HUDEP-2 (cell line): ENCODE results near the gene ARHGAP45.

Experiments
- DNase-seq, 76 experiments: peaks; one replicate each; lab custom pipeline; 2025; ENCODE audit not compliant: unreplicated experiment in 76 of 76; lab: John Stamatoyannopoulos, UW

ARHGAP45 gene

DNA sequence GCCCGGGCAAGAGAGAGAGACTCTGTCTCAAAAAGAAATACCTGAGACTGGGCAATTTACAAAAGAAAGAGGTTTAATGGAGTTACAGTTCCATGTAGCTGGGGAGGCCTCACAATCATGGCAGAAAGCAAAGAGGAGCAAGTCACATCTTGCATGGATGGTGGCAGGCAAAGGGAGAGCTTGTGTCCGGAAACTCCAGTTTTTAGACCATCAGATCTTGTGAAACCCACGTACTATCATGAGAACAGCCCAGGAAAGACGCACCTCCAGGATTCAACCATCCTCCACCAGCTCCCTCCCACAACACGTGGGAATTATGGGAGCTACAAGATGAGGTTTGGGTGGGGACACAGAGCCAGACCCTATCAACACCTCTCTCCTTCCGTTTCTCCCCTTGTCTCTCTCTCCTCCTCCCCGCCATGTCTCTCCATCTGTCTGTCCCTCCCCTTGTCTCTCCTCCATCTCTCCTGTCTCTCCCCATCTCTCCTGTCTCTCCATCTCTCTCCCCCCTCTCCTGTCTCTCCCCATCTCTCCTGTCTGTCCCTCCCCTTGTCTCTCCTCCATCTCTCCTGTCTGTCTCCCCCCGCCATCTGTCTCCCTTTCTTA is 18.2 kb downstream of the ARHGAP45 start:
- DNase-seq, result no peak

DNA sequence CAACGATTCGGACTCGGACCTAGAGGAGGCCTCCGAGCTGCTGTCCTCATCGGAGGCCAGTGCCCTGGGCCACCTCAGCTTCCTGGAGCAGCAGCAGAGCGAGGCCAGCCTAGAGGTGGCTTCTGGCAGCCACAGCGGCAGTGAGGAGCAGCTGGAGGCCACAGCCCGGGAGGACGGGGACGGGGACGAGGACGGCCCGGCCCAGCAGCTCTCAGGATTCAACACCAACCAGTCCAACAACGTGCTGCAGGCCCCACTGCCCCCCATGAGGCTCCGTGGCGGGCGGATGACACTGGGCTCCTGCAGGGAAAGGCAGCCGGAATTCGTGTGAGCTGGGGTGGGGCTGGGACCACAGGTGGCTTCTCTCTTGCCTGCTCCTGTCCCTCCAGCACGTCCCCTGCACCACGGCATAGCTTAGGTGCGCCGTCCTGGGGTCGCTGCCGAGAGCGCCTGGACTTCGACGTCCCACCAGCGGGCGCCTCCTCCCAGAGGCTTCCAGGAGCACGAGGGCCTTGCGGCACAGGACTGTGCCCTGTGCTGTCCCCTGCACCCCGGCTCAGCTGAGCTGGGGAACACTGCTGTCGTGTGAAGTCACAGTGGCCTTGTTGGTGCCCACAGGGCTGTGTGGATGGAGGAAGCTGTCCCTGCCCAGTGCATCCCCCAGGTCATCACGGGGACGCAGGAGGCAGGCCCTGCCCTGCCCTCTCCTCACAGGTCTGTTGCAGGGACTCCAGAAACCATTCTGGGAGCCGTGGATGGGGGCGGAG is 18.9 kb downstream of the ARHGAP45 start:
- DNase-seq, result no peak

DNA sequence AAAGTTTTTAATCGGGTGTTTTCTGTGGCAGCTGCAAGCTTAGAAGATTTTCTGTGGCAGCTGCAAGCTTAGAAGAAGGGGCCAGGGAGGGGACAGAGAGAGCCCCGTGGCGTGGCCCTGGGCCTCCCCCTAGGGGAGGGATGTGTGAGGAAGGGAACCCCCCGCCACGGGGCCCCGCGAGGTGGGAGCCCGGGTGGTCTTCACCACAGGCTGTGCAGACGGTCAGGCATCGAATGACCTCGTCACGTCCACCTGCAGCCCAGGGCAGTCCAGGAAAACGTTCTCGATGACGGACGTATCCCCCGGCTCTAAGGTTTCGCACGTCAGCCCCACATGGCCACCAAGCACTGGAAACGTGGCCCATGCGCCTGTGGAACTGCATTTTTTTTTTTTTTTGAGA is 19.6 kb downstream of the ARHGAP45 start:
- DNase-seq, result no peak

DNA sequence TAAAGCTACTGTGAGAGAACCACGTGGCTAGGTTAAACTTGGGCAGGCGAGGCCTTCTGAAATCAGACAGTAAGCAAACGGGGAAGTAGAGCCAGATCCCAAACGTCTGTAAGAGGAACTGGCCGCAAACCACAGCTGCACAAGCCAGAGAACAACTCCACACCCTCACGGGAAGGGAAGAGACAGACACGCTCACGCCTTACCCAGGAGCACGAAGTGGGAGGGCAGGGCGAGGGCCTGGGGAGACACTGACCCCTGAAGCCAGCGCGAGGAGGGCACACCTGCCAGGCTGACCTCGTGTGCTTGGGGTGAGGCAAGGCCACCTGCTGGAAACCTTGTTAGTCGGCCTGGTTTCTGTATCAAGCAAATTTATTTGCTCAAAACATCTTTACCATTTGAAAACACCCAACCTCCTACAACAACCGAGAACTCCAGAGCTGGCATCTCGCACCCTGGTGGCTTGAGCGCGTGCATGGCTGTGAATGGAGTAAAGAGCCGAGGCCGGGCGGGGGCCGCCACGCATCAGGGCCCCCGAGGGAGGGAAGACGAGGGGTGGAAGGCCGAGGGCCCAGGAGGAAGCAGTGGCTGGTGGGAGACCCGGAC is 20.9 kb downstream of the ARHGAP45 start:
- peak in 1 of 76 experiments; percentile 37 for DNase-seq

DNA sequence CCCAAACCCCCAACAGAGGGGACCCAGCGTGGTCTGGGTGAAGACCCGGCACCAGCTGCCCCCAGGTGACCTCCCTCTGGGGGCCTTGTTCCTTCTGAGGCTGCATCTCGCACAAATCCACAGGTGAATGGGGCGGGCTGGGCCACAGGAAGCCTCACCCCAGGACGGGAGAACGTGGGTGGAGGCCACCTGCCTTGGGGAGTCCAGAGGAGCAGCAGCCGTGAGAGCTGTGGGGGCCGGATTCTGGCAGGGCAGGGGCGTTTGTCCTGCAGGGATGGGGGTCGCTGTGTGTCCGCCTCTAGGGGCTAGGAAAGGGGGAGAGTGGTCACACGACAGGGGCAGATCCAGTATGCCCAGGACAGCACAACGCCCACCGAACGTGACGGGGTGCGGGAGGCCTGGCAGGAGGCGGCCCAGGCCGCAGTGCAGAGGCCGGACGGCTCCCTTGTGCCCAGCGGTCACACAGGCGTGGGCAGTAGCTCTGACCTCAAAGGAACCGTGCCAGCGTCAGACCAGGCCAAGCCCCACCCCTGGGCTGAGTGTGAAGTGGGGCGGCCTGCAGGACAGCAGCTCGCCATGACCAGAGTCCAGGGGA is 21.5 kb downstream of the ARHGAP45 start:
- DNase-seq, result no peak

DNA sequence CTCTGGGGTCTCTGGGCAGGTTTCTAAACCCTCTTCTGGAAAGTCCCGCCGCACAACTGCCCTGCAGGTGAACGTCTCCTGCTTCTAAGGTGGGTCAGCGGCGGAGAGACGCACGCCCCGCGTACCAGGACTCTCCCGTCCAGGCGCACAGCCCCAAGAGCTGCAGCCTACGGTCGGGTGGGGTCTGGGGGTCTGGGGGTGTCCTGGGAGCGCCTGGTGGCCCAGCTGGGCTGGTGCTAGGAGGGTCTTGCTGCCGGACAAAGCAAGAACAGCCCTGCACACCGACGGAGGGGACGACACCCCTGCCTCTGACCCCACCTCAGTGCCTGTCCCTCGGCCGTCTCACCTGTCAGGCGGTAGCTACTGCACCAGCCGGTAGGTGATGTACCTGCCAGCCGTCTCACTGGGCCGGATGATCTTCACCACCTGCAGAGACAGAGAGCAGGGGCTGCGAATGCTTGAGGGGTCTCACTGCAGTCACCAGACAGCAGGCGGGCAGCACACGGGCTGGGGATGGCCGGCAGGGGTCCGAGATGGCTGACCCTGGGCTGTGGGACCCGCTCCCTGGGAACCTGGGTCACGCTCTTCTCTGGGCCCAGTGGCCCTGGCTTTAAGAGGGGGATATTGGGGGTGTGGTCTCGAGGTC is 22.3 kb downstream of the ARHGAP45 start:
- DNase-seq, result no peak

- DNase-seq, result no peak
Observed at GRCh38 chr19:1089891-1090290, 22.9 kb downstream of the ARHGAP45 start.

DNA sequence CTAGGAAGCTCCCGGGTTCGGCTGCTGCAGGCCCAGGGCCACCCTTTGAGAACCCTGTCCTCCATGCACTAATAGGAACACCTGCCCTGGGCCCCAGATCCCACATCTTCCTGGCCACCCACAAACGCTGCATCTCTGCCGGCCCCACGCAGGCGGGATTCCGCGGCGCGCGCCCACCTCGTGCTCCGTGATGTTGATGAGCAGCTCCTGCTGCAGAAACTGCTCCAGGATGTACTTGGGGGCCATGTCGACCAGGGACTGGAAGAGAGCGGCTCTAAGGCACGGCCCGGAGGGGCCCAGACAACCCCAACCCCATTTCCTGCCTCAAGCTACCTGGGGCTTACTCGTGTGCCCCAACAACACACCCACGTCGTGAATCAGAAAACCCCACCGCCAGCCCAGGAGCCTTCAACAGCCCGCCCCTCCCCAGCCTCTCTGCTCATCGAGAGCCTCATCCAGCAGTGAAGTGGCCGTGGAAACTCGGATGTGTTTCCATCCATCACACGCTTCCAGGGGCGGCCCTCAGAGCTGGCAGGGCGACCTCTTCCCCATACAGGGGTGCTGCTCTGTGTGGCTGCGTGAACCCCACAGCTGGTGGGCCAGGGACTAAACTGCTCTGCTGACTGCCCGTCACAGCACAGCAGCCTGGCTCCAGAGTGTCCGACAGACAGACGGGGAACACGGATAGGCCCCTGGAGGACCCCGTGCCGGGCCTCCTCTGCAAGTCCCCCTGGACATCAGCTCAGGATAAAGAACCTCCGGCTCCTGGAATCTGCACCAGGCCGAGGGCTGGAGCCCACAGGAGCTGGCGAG is 24.0 kb downstream of the ARHGAP45 start:
- DNase-seq, result no peak

GRCh38 chr19:1091544-1092175 is 24.7 kb downstream of the ARHGAP45 start:
- no peak for DNase-seq

DNA sequence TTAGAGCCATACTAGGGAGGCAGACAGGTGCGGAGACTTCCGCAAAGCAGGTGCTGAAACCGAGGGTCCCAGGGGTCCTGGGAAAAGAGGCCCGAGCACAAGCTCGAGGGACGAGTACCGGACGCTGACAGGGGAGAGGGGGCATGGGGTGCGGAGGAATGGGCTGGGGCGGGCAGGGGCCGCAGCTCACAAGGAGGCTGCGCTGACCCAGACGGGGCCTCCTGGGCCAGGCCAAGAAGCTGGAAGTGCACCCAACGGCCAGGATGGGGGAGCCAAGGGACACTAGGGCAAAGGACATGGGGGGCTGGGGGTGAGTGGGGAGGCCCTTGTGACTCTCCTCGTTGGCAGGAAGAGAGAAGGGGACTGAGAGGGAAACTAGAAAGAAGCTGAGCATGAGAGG is 26.4 kb downstream of the ARHGAP45 start:
- no peak for DNase-seq

DNA sequence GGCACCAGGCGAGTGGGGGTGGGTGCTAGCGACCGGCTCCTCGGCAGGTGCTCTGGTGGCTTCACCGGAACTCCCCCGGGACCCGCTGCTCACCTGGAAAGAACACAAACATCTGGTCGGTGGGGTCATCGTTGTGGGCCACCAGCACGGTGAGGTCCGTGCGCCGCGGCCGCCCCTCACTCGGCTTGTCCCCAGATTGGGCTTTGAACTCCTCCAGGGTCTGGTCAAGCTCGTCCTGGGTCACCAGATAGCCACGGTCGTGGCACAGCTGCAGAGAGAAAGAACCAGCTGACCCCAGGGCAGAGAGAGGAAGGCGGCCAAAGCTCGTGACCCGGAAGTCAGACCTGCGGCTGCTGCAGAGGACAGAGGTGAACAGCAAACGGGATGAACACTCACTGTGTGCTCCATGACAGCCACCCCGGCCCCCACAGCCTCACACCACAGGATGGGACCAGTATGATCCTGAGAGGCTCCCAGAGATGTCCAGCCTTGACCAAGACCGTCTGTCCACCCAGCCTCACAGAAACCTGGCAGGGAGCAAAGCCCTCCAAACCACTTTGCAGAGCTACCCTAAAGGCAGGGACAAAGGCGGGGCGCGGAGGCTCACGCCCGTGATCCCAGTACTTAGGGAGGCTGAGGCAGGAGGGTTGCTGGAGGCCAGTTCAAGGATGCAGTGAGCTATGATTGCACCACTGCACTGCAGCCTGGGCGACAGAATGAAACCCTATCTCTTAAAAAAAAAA is 27.0 kb downstream of the ARHGAP45 start:
- no peak for DNase-seq

- DNase-seq, result no peak
Observed at GRCh38 chr19:1094655-1094977, 27.6 kb downstream of the ARHGAP45 start.

- peak; percentile 64 to 100 (median 99) for DNase-seq
Observed at GRCh38 chr19:1094978-1095701, 28.2 kb downstream of the ARHGAP45 start, which contains the start of gene POLR2E. POLR2E (minus strand) TSS chr19:1095375; CDS start chr19:1095315, 60 bp downstream.

DNA sequence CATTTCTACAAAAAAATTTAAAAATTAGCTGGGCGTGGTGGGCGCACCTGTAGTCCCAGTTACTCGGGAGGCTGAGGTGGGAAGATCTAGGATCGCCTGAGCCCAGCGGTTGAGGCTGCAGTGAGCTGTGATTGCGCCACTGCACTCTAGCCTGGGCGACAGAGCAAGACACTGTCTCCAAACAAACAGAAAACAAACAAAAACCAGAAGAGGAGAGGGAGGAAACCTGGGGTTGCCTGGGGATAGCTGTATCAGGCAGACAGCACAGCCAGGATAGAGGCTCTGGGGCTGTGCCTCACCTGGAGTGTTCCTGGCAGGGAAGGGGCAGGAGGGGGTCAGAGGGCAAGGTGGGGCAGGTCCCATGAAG is 30.8 kb downstream of the ARHGAP45 start:
- DNase-seq, result no peak

- no peak for DNase-seq
Observed at GRCh38 chr19:1098177-1099051, 31.4 kb downstream of the ARHGAP45 start.

DNA sequence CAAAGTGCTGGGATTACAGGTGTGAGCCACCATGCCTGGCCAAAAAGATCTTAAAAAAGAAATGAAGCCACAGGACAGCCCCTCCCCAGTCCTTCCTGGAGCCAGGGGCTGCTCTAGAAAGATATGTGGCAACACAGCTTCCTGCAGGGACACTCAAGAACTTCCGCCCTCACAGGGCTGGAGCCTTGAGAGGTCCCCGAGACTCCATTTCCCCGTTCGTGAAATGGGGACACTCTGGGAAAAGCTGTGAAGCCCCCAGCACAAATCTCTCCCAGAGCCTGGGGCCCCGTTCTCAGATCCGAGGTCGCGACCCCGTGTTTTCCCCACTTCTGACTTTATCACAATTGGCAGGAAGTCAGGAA is 34.4 kb downstream of the ARHGAP45 start:
- no peak for DNase-seq

DNA sequence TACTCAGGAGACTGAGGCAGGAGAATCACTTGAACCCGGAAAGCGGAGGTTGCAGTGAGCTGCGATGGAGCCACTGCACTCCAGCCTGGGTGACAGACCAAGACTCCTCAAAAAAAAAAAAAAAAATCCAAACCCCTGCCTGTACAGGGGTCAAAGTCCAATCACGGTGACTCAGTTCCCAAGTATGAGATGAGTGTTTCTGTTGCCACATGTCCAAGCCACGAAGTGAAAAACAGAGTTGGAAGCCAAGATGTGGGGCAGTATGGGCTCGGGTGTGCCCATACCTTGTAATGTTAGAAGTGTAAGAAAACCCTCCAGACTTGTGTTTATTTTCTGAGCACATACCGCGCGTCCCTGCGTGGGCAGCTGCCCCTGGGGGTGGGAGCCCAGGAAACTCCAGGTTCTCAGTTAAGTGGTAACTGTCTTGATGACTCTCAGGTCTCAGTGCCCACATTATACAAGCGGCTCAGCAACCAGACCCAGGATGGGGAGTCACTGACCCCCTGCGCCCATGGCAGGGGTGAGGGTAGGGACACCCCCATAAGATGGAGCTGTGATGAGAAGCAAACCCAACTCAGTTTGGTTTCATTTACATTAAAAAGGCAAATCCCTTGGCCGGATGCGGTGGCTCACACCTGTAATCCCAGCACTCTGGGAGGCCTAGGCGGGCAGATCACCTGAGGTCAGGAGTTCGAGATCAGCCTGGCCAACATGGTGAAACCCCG is 35.6 kb downstream of the ARHGAP45 start:
- DNase-seq, result no peak
